ENCODE results near the gene PLIN5. TPM values are rescaled to one million over a fixed set of nuclear protein-coding genes. Genes with fewer than 3 reads are reported as not detected.

The PLIN5 gene
- polyA plus RNA-seq, 1 donor from 2014 or later, result 1.3 TPM

DNA sequence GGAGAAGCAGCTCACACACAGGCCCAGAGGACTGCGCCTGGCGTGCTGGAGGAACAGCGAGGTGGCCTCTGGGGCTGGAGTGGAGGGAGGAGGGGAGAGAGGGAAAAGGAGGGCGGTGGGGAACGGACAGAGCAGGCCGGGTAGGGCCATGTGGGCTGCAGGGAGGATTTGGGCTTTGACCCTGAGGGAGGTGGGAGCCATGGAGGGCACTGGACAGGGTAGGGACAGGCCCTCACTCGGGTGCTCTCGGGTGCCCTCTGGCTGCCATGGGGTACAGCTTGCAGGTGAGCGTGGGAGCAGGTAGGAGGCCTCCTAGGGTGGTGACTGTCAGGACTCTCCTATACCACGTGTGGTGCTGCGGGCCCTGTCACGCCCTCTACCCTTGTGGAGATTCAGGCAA, 39.6 kb downstream of the PLIN5 start:
- Histone ChIP-seq H3K27me3 (ENCODE audit: insufficient read depth, low read depth, low read length) (no peaks in the 10 kb centered on the region), H3K36me3 (ENCODE audit: insufficient read depth, low read length) (no peaks in the 10 kb centered on the region), H4K20me1 (ENCODE audit: insufficient read depth) (no peaks in the 10 kb centered on the region), H3K9ac (ENCODE audit: low read length) (no peak overlapping the region), H3K4me3 (ENCODE audit: low read length) (no peak overlapping the region), H3K27ac (ENCODE audit: low read length) (no peak overlapping the region), H3F3A (ENCODE audit: insufficient read depth, low read length, poor library complexity, severe bottlenecking) (no peaks in the 10 kb centered on the region), H3K9me2 (ENCODE audit: insufficient read depth, low read length) (no peaks in the 10 kb centered on the region), H3K9me3 (ENCODE audit: low read length) (no peaks in the 10 kb centered on the region), H3K79me2 (replicated peaks; ENCODE audit: insufficient read depth, low read length) (no peaks in the 10 kb centered on the region), H3K4me2 (ENCODE audit: low read length) (no peak overlapping the region), H2AFZ (ENCODE audit: low read depth, low read length) (no peak overlapping the region)
- TF ChIP-seq MXI1 (conservative IDR thresholded peaks at IDR 0.05; ENCODE audit: poor library complexity, severe bottlenecking) (no peak), SMC3 (conservative IDR thresholded peaks at IDR 0.05; ENCODE audit: poor library complexity) (no peak), POLR2AphosphoS5 (IDR thresholded peaks at IDR 0.05) (no peak), EP300 (conservative IDR thresholded peaks at IDR 0.05; ENCODE audit: poor library complexity, severe bottlenecking) (no peak), TAF1 (IDR thresholded peaks at IDR 0.05; ENCODE audit: low read depth) (no peak), EZH2 (IDR thresholded peaks at IDR 0.05; ENCODE audit: borderline replicate concordance, insufficient read depth, low read length, poor library complexity, severe bottlenecking) (no peak), RAD21 (conservative IDR thresholded peaks at IDR 0.05) (no peak)
- TF ChIP-seq, protein P1, sequence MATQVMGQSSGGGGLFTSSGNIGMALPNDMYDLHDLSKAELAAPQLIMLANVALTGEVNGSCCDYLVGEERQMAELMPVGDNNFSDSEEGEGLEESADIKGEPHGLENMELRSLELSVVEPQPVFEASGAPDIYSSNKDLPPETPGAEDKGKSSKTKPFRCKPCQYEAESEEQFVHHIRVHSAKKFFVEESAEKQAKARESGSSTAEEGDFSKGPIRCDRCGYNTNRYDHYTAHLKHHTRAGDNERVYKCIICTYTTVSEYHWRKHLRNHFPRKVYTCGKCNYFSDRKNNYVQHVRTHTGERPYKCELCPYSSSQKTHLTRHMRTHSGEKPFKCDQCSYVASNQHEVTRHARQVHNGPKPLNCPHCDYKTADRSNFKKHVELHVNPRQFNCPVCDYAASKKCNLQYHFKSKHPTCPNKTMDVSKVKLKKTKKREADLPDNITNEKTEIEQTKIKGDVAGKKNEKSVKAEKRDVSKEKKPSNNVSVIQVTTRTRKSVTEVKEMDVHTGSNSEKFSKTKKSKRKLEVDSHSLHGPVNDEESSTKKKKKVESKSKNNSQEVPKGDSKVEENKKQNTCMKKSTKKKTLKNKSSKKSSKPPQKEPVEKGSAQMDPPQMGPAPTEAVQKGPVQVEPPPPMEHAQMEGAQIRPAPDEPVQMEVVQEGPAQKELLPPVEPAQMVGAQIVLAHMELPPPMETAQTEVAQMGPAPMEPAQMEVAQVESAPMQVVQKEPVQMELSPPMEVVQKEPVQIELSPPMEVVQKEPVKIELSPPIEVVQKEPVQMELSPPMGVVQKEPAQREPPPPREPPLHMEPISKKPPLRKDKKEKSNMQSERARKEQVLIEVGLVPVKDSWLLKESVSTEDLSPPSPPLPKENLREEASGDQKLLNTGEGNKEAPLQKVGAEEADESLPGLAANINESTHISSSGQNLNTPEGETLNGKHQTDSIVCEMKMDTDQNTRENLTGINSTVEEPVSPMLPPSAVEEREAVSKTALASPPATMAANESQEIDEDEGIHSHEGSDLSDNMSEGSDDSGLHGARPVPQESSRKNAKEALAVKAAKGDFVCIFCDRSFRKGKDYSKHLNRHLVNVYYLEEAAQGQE (IDR thresholded peaks at IDR 0.05; ENCODE audit: borderline replicate concordance), result no peak
- TF ChIP-seq, protein P2, sequence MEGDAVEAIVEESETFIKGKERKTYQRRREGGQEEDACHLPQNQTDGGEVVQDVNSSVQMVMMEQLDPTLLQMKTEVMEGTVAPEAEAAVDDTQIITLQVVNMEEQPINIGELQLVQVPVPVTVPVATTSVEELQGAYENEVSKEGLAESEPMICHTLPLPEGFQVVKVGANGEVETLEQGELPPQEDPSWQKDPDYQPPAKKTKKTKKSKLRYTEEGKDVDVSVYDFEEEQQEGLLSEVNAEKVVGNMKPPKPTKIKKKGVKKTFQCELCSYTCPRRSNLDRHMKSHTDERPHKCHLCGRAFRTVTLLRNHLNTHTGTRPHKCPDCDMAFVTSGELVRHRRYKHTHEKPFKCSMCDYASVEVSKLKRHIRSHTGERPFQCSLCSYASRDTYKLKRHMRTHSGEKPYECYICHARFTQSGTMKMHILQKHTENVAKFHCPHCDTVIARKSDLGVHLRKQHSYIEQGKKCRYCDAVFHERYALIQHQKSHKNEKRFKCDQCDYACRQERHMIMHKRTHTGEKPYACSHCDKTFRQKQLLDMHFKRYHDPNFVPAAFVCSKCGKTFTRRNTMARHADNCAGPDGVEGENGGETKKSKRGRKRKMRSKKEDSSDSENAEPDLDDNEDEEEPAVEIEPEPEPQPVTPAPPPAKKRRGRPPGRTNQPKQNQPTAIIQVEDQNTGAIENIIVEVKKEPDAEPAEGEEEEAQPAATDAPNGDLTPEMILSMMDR (IDR thresholded peaks at IDR 0.05; ENCODE audit: poor library complexity, severe bottlenecking), result no peak

DNA sequence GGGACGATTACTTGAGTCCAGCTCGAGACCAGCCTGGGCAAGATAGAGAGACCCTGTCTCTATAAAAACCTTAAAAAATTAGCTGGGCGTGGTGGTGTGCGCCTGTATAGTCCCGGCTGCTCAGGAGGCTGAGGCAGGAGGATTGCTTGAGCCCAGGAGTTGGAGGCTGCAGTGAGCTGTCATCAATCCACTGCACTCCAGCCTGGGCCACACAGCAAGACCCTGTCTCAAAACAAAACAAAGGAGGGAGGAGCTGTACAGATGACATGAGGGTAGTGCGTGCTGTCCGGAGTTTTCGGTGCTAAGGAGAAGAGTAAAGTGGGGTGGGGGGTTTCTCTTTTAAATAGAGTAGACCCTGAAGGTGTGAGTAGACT, 40.3 kb downstream of the PLIN5 start:
- no peak overlapping the region for H3K4me3 ChIP-seq (ENCODE audit: low read length)
- no peak overlapping the region for H2AFZ ChIP-seq (ENCODE audit: low read depth, low read length)
- no peaks in the 10 kb centered on the region for H3K79me2 ChIP-seq (replicated peaks; ENCODE audit: insufficient read depth, low read length)
- no peaks in the 10 kb centered on the region for H3K27me3 ChIP-seq (ENCODE audit: insufficient read depth, low read depth, low read length)
- no peak overlapping the region for H3K27ac ChIP-seq (ENCODE audit: low read length)
- H4K20me1 ChIP-seq (ENCODE audit: insufficient read depth), result no peaks in the 10 kb centered on the region
- H3K9me3 ChIP-seq (ENCODE audit: low read length), result no peaks in the 10 kb centered on the region
- H3K9ac ChIP-seq (ENCODE audit: low read length), result no peak overlapping the region
- no peaks in the 10 kb centered on the region for H3F3A ChIP-seq (ENCODE audit: insufficient read depth, low read length, poor library complexity, severe bottlenecking)
- no peak overlapping the region for H3K4me2 ChIP-seq (ENCODE audit: low read length)
- no peaks in the 10 kb centered on the region for H3K36me3 ChIP-seq (ENCODE audit: insufficient read depth, low read length)
- no peaks in the 10 kb centered on the region for H3K9me2 ChIP-seq (ENCODE audit: insufficient read depth, low read length)
- TF ChIP-seq POLR2AphosphoS5 (IDR thresholded peaks at IDR 0.05), result no peak
- TF ChIP-seq SMC3 (conservative IDR thresholded peaks at IDR 0.05; ENCODE audit: poor library complexity), result no peak
- TF ChIP-seq EP300 (conservative IDR thresholded peaks at IDR 0.05; ENCODE audit: poor library complexity, severe bottlenecking), result no peak
- TF ChIP-seq TAF1 (IDR thresholded peaks at IDR 0.05; ENCODE audit: low read depth), result no peak
- TF ChIP-seq RAD21 (conservative IDR thresholded peaks at IDR 0.05), result no peak

Measured in neural cell (in vitro differentiated cells).